CD4-positive, alpha-beta T cell (primary cell): ENCODE results near the gene AGBL4. TPM values are rescaled to one million over a fixed set of nuclear protein-coding genes. Genes with fewer than 3 reads are reported as not detected.

Experiments used
- ATAC-seq: fragments of 200-7000 bp; cut with Tn5 transposase; one replicate; pipeline ENCODE4 v1.10.0; 2022; ENCODE audit warnings: mild to moderate bottlenecking; ENCODE audit not compliant: poor library complexity
- CTCF ChIA-PET: fragments of 350-600 bp; sonication (Branson Sonifier 250); formaldehyde crosslinking; loops from one replicate; lab custom pipeline; 2021; ENCODE audit warnings: antibody characterized with exemption, inconsistent platforms; lab: Charles Lee
- POLR2A ChIA-PET: fragments of 350-600 bp; sonication (Branson Sonifier 250); formaldehyde crosslinking; loops from one replicate; lab custom pipeline; 2021; ENCODE audit warnings: antibody characterized with exemption, inconsistent platforms; lab: Charles Lee
- DNase-seq, 14 experiments: peaks; one replicate each; pipeline ENCODE4 v3.0.0-alpha.2; 2013 to 2020; ENCODE audit warnings: mixed read lengths in 2 of 14
- H3K27ac ChIP-seq, 2 donors: one replicate each; pipeline versions ENCODE4 v1.5.1 to v1.7.0; 2013; ENCODE audit warnings: low read length in 2 of 2, low read depth in 1 of 2, mild to moderate bottlenecking in 1 of 2
- H3K27me3 ChIP-seq, 2 experiments: 1 replicate in 1 of 2; 2 replicates in 1 of 2; pipeline versions ENCODE4 v1.6.1 to v1.7.0; 2013; ENCODE audit warnings: low read length in 2 of 2, control low read depth in 1 of 2, mild to moderate bottlenecking in 1 of 2, moderate library complexity in 1 of 2; ENCODE audit not compliant: insufficient read depth in 2 of 2, control insufficient read depth in 1 of 2
- H3K36me3 ChIP-seq: one replicate; pipeline ENCODE4 v1.6.1; 2013; ENCODE audit warnings: low read length, control low read depth; ENCODE audit not compliant: insufficient read depth
- H3K4me1 ChIP-seq: one replicate; pipeline ENCODE4 v1.6.1; 2013; ENCODE audit warnings: low read length, control low read depth; ENCODE audit not compliant: insufficient read depth
- H3K4me3 ChIP-seq: one replicate; pipeline ENCODE4 v1.5.1; 2013; ENCODE audit warnings: mild to moderate bottlenecking, low read length, moderate library complexity
- H3K9me3 ChIP-seq, 2 experiments: 1 replicate in 1 of 2; 2 replicates in 1 of 2; pipeline versions ENCODE4 v1.6.1 to v1.7.0; 2013; ENCODE audit warnings: low read length in 2 of 2, mild to moderate bottlenecking in 2 of 2, control low read depth in 1 of 2, moderate library complexity in 1 of 2; ENCODE audit not compliant: control insufficient read depth in 1 of 2, insufficient read depth in 1 of 2
- H3K27ac Mint-ChIP-seq: one replicate; pipeline ENCODE4 v1.8.0; 2020; ENCODE audit warnings: mixed read lengths
- H3K27me3 Mint-ChIP-seq: one replicate; pipeline ENCODE4 v1.8.0; 2021; ENCODE audit warnings: mixed read lengths
- H3K36me3 Mint-ChIP-seq: one replicate; pipeline ENCODE4 v1.8.0; 2021; ENCODE audit warnings: low read depth, mixed read lengths
- H3K4me1 Mint-ChIP-seq: one replicate; pipeline ENCODE4 v1.8.0; 2021; ENCODE audit warnings: low read depth, mixed read lengths
- H3K4me3 Mint-ChIP-seq: one replicate; pipeline ENCODE4 v1.8.0; 2020; ENCODE audit warnings: mild to moderate bottlenecking, mixed read lengths
- H3K9me3 Mint-ChIP-seq: one replicate; pipeline ENCODE4 v1.8.0; 2020; ENCODE audit warnings: mixed read lengths
- CTCF ChIP-seq: fragments of 200-600 bp; IDR thresholded peaks from one replicate; pipeline ENCODE4 v1.8.0; 2022; ENCODE audit warnings: antibody characterized with exemption, mild to moderate bottlenecking
- intact Hi-C, 2 experiments: fragments of 100-400 bp; cut with DNase I in 1 of 2; cut with micrococcal nuclease in 1 of 2; formaldehyde crosslinking; loops; one replicate each; pipeline versions ENCODE4 v1.15.1 to v1.9.0; 2023 to 2025; cut with DNase I, micrococcal nuclease
- total RNA-seq, 174 experiments: library from RNA in 2 of 174; stranded (reverse) in 2 of 174; gene quantifications; one replicate each; pipeline ENCODE4 v1.2.3 and lab custom pipeline; 2021 to 2026

The AGBL4 gene
- total RNA-seq, 2 experiments from 2014 or later, result 0.11 TPM; not detected in 1

- no peak overlapping the region for H3K4me3 Mint-ChIP-seq
- H3K27me3 Mint-ChIP-seq, result peaks cover 31% of the 10 kb centered on the region
- DNase-seq (no peak), ATAC-seq (no peak)
- no peaks in the 10 kb centered on the region for H3K4me1 ChIP-seq
- no peak overlapping the region for H3K27ac Mint-ChIP-seq
- no peak for TF ChIP-seq CTCF
- H3K36me3 ChIP-seq, result no peaks in the 10 kb centered on the region
- H3K4me1 Mint-ChIP-seq, result no peaks in the 10 kb centered on the region
- H3K9me3 Mint-ChIP-seq, result no peaks in the 10 kb centered on the region
- CTCF ChIA-PET, result no interaction called here
- no peak overlapping the region for H3K4me3 ChIP-seq
- H3K9me3 ChIP-seq, result no peaks in the 10 kb centered on the region
- POLR2A ChIA-PET, result no interaction called here
- H3K27ac ChIP-seq, result no peak overlapping the region
- H3K27me3 ChIP-seq, result peaks cover 0 to 5% of the 10 kb centered on the region in 2 experiments
- H3K36me3 Mint-ChIP-seq, result no peaks in the 10 kb centered on the region
- intact Hi-C loops, result no loop called here
Measured at GRCh38 chr1:48830715-48831114, 1193.0 kb downstream of the AGBL4 start.

- H3K9me3 ChIP-seq, result no peaks in the 10 kb centered on the region
- DNase-seq (no peak), ATAC-seq (no peak)
- H3K9me3 Mint-ChIP-seq, result no peaks in the 10 kb centered on the region
- TF ChIP-seq CTCF, result no peak
- ChIA-PET POLR2A (no interaction called here), CTCF (no interaction called here)
- no peak overlapping the region for H3K27ac Mint-ChIP-seq
- H3K4me3 Mint-ChIP-seq, result no peak overlapping the region
- no peak overlapping the region for H3K27ac ChIP-seq
- intact Hi-C loops, result no loop called here
- H3K27me3 Mint-ChIP-seq, result peaks cover 30% of the 10 kb centered on the region
- peaks cover 0 to 5% of the 10 kb centered on the region in 2 experiments for H3K27me3 ChIP-seq
- H3K4me1 ChIP-seq, result no peaks in the 10 kb centered on the region
- H3K4me1 Mint-ChIP-seq, result no peaks in the 10 kb centered on the region
- no peak overlapping the region for H3K4me3 ChIP-seq
- no peaks in the 10 kb centered on the region for H3K36me3 ChIP-seq
- H3K36me3 Mint-ChIP-seq, result no peaks in the 10 kb centered on the region
Measured at GRCh38 chr1:48829446-48829845, 1194.3 kb downstream of the AGBL4 start.

- intact Hi-C loops, result no loop called here
- DNase-seq (no peak), ATAC-seq (no peak)
- H3K27ac Mint-ChIP-seq, result no peak overlapping the region
- no peaks in the 10 kb centered on the region for H3K9me3 Mint-ChIP-seq
- Histone ChIP-seq H3K27me3 (no peaks in the 10 kb centered on the region), H3K36me3 (no peaks in the 10 kb centered on the region), H3K9me3 (no peaks in the 10 kb centered on the region), H3K27ac (no peak overlapping the region), H3K4me1 (no peaks in the 10 kb centered on the region), H3K4me3 (no peak overlapping the region)
- CTCF ChIA-PET, result no interaction called here
- H3K4me1 Mint-ChIP-seq, result no peaks in the 10 kb centered on the region
- POLR2A ChIA-PET, result no interaction called here
- TF ChIP-seq CTCF, result no peak
- H3K27me3 Mint-ChIP-seq, result peaks cover 24% of the 10 kb centered on the region
- H3K4me3 Mint-ChIP-seq, result no peak overlapping the region
- no peaks in the 10 kb centered on the region for H3K36me3 Mint-ChIP-seq
Measured at GRCh38 chr1:48823168-48823567, 1200.6 kb downstream of the AGBL4 start.
